CD14-positive monocyte (primary cell): ENCODE data around the gene INPP5A. TPM values are rescaled to one million over a fixed set of nuclear protein-coding genes. Genes with fewer than 3 reads are reported as not detected.

Experiments used
- DNase-seq, 3 donors: peaks; one replicate each; pipeline ENCODE4 v3.0.0-alpha.2; 2011 to 2022
- H2AFZ ChIP-seq: 2 replicates; pipeline ENCODE4 v1.6.0; 2012; ENCODE audit warnings: mild to moderate bottlenecking, low read depth, low read length, inconsistent platforms; ENCODE audit not compliant: insufficient read depth, poor library complexity, severe bottlenecking
- H3K27ac ChIP-seq, 2 donors: 1 replicate in 1 of 2; 2 replicates in 1 of 2; pipeline ENCODE4 v1.5.1; 2012 to 2013; ENCODE audit warnings: low read length in 2 of 2, control low read depth in 1 of 2, inconsistent platforms in 1 of 2, low read depth in 1 of 2, mild to moderate bottlenecking in 1 of 2
- H3K27me3 ChIP-seq, 2 donors: one replicate each; pipeline versions ENCODE4 v1.6.0 to v1.6.1; 2011 to 2013; ENCODE audit warnings: low read length in 2 of 2; ENCODE audit not compliant: control insufficient read depth in 2 of 2, insufficient read depth in 2 of 2
- H3K36me3 ChIP-seq, 2 donors: replicated peaks in 1 of 2; 1 replicate in 1 of 2; 2 replicates in 1 of 2; pipeline versions ENCODE4 v1.5.1 to v1.6.1; 2012 to 2013; ENCODE audit warnings: low read length in 2 of 2, control low read depth in 1 of 2, inconsistent platforms in 1 of 2, mild to moderate bottlenecking in 1 of 2; ENCODE audit not compliant: insufficient read depth in 2 of 2, control insufficient read depth in 1 of 2
- H3K4me1 ChIP-seq, 2 donors: 1 replicate in 1 of 2; 2 replicates in 1 of 2; pipeline versions ENCODE4 v1.5.1 to v1.6.1; 2012 to 2013; ENCODE audit warnings: low read length in 2 of 2, control low read depth in 1 of 2, inconsistent platforms in 1 of 2, mild to moderate bottlenecking in 1 of 2, moderate library complexity in 1 of 2; ENCODE audit not compliant: insufficient read depth in 2 of 2, control insufficient read depth in 1 of 2
- H3K4me2 ChIP-seq: replicated peaks from 2 replicates; pipeline ENCODE3; 2012; ENCODE audit warnings: low read length, moderate library complexity, mild to moderate bottlenecking; ENCODE audit not compliant: poor library complexity, severe bottlenecking; ENCODE audit errors: extremely low read depth
- H3K4me3 ChIP-seq, 3 experiments: fragments of 200-600 bp in 1 of 3; sonication (generic) in 1 of 3; replicated peaks in 1 of 3; 1 replicate in 2 of 3; 2 replicates in 1 of 3; pipeline ENCODE4 v1.5.1; 2011 to 2013; ENCODE audit warnings: low read length in 3 of 3, mild to moderate bottlenecking in 3 of 3, control low read depth in 2 of 3, low read depth in 2 of 3, inconsistent platforms in 1 of 3, moderate library complexity in 1 of 3
- H3K79me2 ChIP-seq: 2 replicates; pipeline ENCODE4 v1.6.0; 2012; ENCODE audit warnings: mild to moderate bottlenecking, control low read depth, inconsistent platforms, low read length, moderate library complexity; ENCODE audit not compliant: insufficient read depth
- H3K9ac ChIP-seq: 2 replicates; pipeline ENCODE4 v1.6.0; 2017; ENCODE audit warnings: low read length, mild to moderate bottlenecking; ENCODE audit not compliant: insufficient read depth, poor library complexity, severe bottlenecking
- H3K9me3 ChIP-seq, 2 donors: replicated peaks in 1 of 2; 1 replicate in 1 of 2; 2 replicates in 1 of 2; pipeline versions ENCODE4 v1.5.1 to v1.6.1; 2012 to 2013; ENCODE audit warnings: low read length in 2 of 2, control low read depth in 1 of 2; ENCODE audit not compliant: control insufficient read depth in 1 of 2, insufficient read depth in 1 of 2
- H4K20me1 ChIP-seq: 2 replicates; pipeline ENCODE4 v1.6.0; 2012; ENCODE audit warnings: mild to moderate bottlenecking, low read length, control low read depth, moderate library complexity; ENCODE audit not compliant: insufficient read depth
- H3K27ac Mint-ChIP-seq, 7 donors: one replicate each; pipeline ENCODE4 v1.8.0; 2020; ENCODE audit warnings: mild to moderate bottlenecking in 7 of 7, mixed read lengths in 7 of 7, moderate library complexity in 6 of 7, inconsistent platforms in 2 of 7
- H3K27me3 Mint-ChIP-seq, 3 donors: one replicate each; pipeline ENCODE4 v1.8.0; 2021 to 2022; ENCODE audit warnings: low read depth in 3 of 3, mild to moderate bottlenecking in 3 of 3, mixed read lengths in 3 of 3, moderate library complexity in 3 of 3, inconsistent platforms in 1 of 3
- H3K36me3 Mint-ChIP-seq, 2 donors: one replicate each; pipeline ENCODE4 v1.8.0; 2020; ENCODE audit warnings: mixed read lengths in 2 of 2, inconsistent platforms in 1 of 2, mild to moderate bottlenecking in 1 of 2
- H3K4me1 Mint-ChIP-seq: one replicate; pipeline ENCODE4 v1.8.0; 2020; ENCODE audit warnings: mild to moderate bottlenecking, mixed read lengths
- H3K4me3 Mint-ChIP-seq, 2 donors: one replicate each; pipeline ENCODE4 v1.8.0; 2020; ENCODE audit warnings: mild to moderate bottlenecking in 2 of 2, mixed read lengths in 2 of 2, moderate library complexity in 1 of 2
- H3K9me3 Mint-ChIP-seq, 7 donors: one replicate each; pipeline ENCODE4 v1.8.0; 2020 to 2022; ENCODE audit warnings: mixed read lengths in 7 of 7, mild to moderate bottlenecking in 6 of 7, moderate library complexity in 6 of 7, inconsistent platforms in 2 of 7
- WGBS: methylation state at CpG from one replicate; pipeline ENCODE4 v1.1.5; 2013; ENCODE audit warnings: missing lambda C conversion rate; ENCODE audit not compliant: insufficient coverage; 5-methylcytosine and 5-hydroxymethylcytosine counted together
- intact Hi-C, 2 donors: fragments of 100-400 bp; cut with micrococcal nuclease; formaldehyde crosslinking; loops; one replicate each; pipeline versions ENCODE4 v1.15.0 to v1.15.1; 2023
- polyA plus RNA-seq, 3 donors: library from polyadenylated mRNA; depleted of rRNA in 1 of 3; unstranded in 2 of 3; stranded (reverse) in 1 of 3; fragments of 300-500 nt in 2 of 3; fragments of >200 nt in 1 of 3; fragmentation: Illumina TruSeq in 2 of 3; gene quantifications; 1 replicate in 2 of 3; 2 replicates in 1 of 3; pipeline ENCODE4 v1.2.3, GENCODE V29; 2012 to 2021
- TF ChIP-seq, protein P1 (sequence below): fragments of 200-600 bp; IDR thresholded peaks from one replicate; pipeline ENCODE4 v1.8.0; 2022; ENCODE audit warnings: antibody characterized with exemption, mild to moderate bottlenecking

The INPP5A gene
- polyA plus RNA-seq, 3 donors, result 0.87 to 17.2 (median 2.9) TPM

DNA sequence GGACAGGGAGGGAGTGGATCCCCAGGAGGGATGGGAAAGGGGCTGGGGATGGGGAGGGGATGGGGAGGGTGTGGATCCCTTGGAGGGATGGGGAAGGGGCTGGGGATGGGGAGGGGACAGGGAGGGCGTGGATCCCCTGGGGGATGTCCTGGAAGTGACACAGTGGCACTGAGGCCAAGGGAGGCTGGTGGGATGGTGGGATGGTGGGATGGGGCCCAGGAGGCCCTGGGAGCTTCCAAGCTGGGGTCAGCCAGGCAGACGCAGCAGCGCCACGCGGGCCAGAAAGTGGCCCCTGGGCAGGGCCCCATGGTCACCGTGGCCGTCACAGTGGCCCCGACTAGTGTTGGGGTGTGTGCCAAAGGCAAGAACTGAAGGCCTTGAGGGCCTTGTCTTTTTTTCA is 67.8 kb downstream of the INPP5A start:
- no peak overlapping the region for H3K4me3 ChIP-seq
- Mint-ChIP-seq H3K9me3 (peaks cover 10 to 18% (median 14%) of the 10 kb centered on the region in 7 donors), H3K27ac (no peak overlapping the region), H3K4me3 (no peak overlapping the region), H3K4me1 (peaks cover 2% of the 10 kb centered on the region), H3K36me3 (peaks cover 17 to 32% of the 10 kb centered on the region in 2 donors), H3K27me3 (peaks cover 0 to 3% (median 1%) of the 10 kb centered on the region in 3 donors)
- H3K79me2 ChIP-seq, result peaks cover 81% of the 10 kb centered on the region
- H4K20me1 ChIP-seq, result peaks cover 88% of the 10 kb centered on the region
- H3K36me3 ChIP-seq, result peaks cover under 1 to 4% of the 10 kb centered on the region in 2 donors
- no peak overlapping the region for H2AFZ ChIP-seq
- no peak overlapping the region for H3K27ac ChIP-seq
- intact Hi-C loops, result no loop called here
- no peak for DNase-seq
- 91% methylated on average over 8 of the region's 8 CpGs for WGBS
- no peak overlapping the region for H3K9ac ChIP-seq
- no peak overlapping the region for H3K4me2 ChIP-seq
- no peaks in the 10 kb centered on the region for H3K27me3 ChIP-seq
- peaks cover 4 to 17% of the 10 kb centered on the region in 2 donors for H3K9me3 ChIP-seq
- no peaks in the 10 kb centered on the region for H3K4me1 ChIP-seq
- TF ChIP-seq, protein P1, sequence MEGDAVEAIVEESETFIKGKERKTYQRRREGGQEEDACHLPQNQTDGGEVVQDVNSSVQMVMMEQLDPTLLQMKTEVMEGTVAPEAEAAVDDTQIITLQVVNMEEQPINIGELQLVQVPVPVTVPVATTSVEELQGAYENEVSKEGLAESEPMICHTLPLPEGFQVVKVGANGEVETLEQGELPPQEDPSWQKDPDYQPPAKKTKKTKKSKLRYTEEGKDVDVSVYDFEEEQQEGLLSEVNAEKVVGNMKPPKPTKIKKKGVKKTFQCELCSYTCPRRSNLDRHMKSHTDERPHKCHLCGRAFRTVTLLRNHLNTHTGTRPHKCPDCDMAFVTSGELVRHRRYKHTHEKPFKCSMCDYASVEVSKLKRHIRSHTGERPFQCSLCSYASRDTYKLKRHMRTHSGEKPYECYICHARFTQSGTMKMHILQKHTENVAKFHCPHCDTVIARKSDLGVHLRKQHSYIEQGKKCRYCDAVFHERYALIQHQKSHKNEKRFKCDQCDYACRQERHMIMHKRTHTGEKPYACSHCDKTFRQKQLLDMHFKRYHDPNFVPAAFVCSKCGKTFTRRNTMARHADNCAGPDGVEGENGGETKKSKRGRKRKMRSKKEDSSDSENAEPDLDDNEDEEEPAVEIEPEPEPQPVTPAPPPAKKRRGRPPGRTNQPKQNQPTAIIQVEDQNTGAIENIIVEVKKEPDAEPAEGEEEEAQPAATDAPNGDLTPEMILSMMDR, result no peak

DNA sequence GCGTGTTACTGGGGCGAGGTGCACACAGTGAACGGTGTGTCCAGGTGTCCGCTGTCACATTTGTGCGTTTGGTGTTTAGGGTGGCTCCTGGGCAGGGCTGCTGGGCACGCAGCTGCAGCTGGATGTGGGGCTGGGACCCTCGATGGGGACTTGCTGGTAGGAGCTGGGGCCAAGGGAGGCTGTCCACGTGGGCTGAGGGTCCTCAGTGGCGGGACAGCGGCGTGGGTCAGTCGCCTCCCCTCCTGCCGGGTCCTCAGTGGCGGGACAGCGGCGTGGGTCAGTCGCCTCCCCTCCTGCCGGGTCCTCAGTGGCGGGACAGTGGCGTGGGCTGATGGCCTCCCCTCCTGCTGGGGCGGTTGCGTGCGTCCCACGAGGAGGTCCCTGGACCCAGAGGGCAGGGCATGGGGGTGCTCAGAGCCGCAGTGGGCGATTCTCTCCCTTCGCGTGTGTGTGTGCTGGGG is 68.5 kb downstream of the INPP5A start:
- Mint-ChIP-seq H3K36me3 (peaks cover 18 to 33% of the 10 kb centered on the region in 2 donors), H3K9me3 (peaks cover 7 to 11% (median 9%) of the 10 kb centered on the region in 7 donors), H3K27me3 (peaks cover 0 to 3% (median 1%) of the 10 kb centered on the region in 3 donors), H3K27ac (no peak overlapping the region), H3K4me3 (no peak overlapping the region), H3K4me1 (peaks cover 6% of the 10 kb centered on the region)
- intact Hi-C loops, result no loop called here
- Histone ChIP-seq H3K9ac (no peak overlapping the region), H3K9me3 (peaks cover 0 to 11% of the 10 kb centered on the region in 2 donors), H3K36me3 (peaks cover 3 to 6% of the 10 kb centered on the region in 2 donors), H4K20me1 (peaks cover 95% of the 10 kb centered on the region), H3K4me1 (no peaks in the 10 kb centered on the region), H3K4me2 (no peak overlapping the region), H2AFZ (no peak overlapping the region), H3K4me3 (no peak overlapping the region), H3K27me3 (no peaks in the 10 kb centered on the region), H3K27ac (no peak overlapping the region), H3K79me2 (peaks cover 77% of the 10 kb centered on the region)
- over 99% methylated on average over 15 of the region's 28 CpGs for WGBS
- TF ChIP-seq, protein P1, result no peak
- DNase-seq, result no peak
